Hepatocyte (in vitro differentiated cells): ENCODE results near the gene MAP10. TPM values are rescaled to one million over a fixed set of nuclear protein-coding genes. Genes with fewer than 3 reads are reported as not detected.

Experiments
- DNase-seq: peaks from one replicate; pipeline ENCODE4 v3.0.0-alpha.2; 2016; ENCODE audit warnings: low spot score
- H2AFZ ChIP-seq: fragments of 200-600 bp; sonication (generic); 2 replicates; pipeline ENCODE4 v1.6.0; 2016; ENCODE audit warnings: antibody characterized with exemption, mild to moderate bottlenecking
- H3K27ac ChIP-seq: fragments of 200-600 bp; sonication (generic); 2 replicates; pipeline ENCODE4 v1.5.1; 2016; ENCODE audit warnings: mild to moderate bottlenecking
- H3K27me3 ChIP-seq: fragments of 200-600 bp; sonication (generic); 2 replicates; pipeline ENCODE4 v1.6.1; 2016
- H3K36me3 ChIP-seq: fragments of 200-600 bp; sonication (generic); replicated peaks from 2 replicates; pipeline ENCODE4 v1.5.1; 2016; ENCODE audit warnings: low read depth; ENCODE audit not compliant: insufficient read depth
- H3K4me1 ChIP-seq: fragments of 200-600 bp; sonication (generic); 2 replicates; pipeline ENCODE4 v1.5.1; 2016; ENCODE audit warnings: mild to moderate bottlenecking, moderate library complexity; ENCODE audit not compliant: insufficient read depth
- H3K4me2 ChIP-seq: fragments of 200-600 bp; sonication (generic); 2 replicates; pipeline ENCODE4 v1.6.0; 2016
- H3K4me3 ChIP-seq: fragments of 200-600 bp; sonication (generic); 2 replicates; pipeline ENCODE4 v1.5.1; 2016; ENCODE audit warnings: mild to moderate bottlenecking
- H3K79me2 ChIP-seq: fragments of 200-600 bp; sonication (generic); 2 replicates; pipeline ENCODE4 v1.6.0; 2017; ENCODE audit warnings: mild to moderate bottlenecking
- H3K9me2 ChIP-seq: fragments of 200-600 bp; sonication (generic); replicated peaks from 2 replicates; pipeline ENCODE4 v1.6.0; 2017; ENCODE audit warnings: mild to moderate bottlenecking; ENCODE audit not compliant: insufficient read depth
- H3K9me3 ChIP-seq: fragments of 200-600 bp; sonication (generic); 2 replicates; pipeline ENCODE4 v1.5.1; 2016; ENCODE audit warnings: low read depth, mild to moderate bottlenecking
- H4K20me1 ChIP-seq: fragments of 200-600 bp; sonication (generic); 2 replicates; pipeline ENCODE4 v1.6.0; 2016; ENCODE audit warnings: mild to moderate bottlenecking; ENCODE audit not compliant: insufficient read depth, poor library complexity, severe bottlenecking
- EZH2 ChIP-seq: fragments of 200-600 bp; sonication (generic); IDR thresholded peaks from 2 replicates; pipeline ENCODE4 v1.6.1; 2016; ENCODE audit warnings: antibody characterized with exemption, mild to moderate bottlenecking, borderline replicate concordance
- EZH2phosphoT487 ChIP-seq: fragments of 200-600 bp; sonication (generic); IDR thresholded peaks from one replicate; pipeline ENCODE4 v1.6.1; 2018; ENCODE audit warnings: antibody characterized with exemption, mild to moderate bottlenecking, low read depth, moderate library complexity; ENCODE audit not compliant: unreplicated experiment, severe bottlenecking
- WGBS: methylation state at CpG from one replicate; pipeline ENCODE4 v1.1.6; 2016; ENCODE audit warnings: low lambda C conversion rate; ENCODE audit errors: missing lambda C conversion rate; 5-methylcytosine and 5-hydroxymethylcytosine counted together
- polyA plus RNA-seq: library from polyadenylated mRNA; unstranded; fragments of >200 nt; fragmentation: Nextera tagmentation; extraction: Ambion mirVana; gene quantifications from 2 replicates; pipeline ENCODE4 v1.2.1, GENCODE V29; 2016
- total RNA-seq: library from RNA; depleted of rRNA; stranded (reverse); fragments of >200 nt; gene quantifications from 2 replicates; pipeline ENCODE4 v1.2.3, GENCODE V29; 2014
- TF ChIP-seq, protein P1 (sequence below): fragments of 200-600 bp; sonication (generic); IDR thresholded peaks from 2 replicates; pipeline ENCODE4 v1.5.1; 2016; ENCODE audit warnings: antibody characterized with exemption, mild to moderate bottlenecking; ENCODE audit not compliant: poor library complexity

The MAP10 gene
- total and polyA plus RNA-seq, 2 experiments from 2014 or later = 2.1 to 5.7 TPM

DNA sequence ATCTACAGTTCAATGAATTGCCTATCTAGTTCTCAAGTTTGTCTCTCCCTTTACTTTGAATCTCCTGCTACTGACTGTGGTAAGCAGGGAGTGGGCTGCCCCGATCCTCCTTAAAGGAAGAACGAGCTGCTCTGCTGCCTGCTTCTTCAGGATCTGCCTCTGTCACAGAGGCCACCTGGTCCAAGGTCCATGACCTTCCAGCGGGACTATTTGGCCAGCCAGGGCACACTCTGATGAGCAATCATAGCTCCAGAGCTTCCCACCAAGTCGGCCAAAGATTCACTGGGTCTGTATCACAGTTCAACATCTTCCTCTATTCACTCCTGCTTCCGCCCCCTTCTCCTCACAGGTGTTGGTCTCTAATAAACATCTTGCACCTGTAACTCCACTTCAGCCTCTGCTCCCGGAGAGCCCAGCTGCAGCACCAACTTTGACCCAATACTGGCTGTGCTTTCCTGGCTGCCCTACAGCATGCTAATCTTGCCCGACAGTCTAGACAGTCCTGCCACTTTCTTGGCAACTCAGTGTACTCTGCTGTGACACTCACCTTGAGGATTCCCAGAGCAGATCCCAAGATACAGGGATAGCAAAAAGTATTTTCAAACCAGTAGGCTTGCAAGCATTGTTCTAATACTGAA, 16.9 kb upstream of the MAP10 start:
- no peaks in the 10 kb centered on the region for H3K9me3 ChIP-seq
- no peaks in the 10 kb centered on the region for H3K36me3 ChIP-seq
- TF ChIP-seq EZH2 (no peak), EZH2phosphoT487 (no peak)
- TF ChIP-seq, protein P1, sequence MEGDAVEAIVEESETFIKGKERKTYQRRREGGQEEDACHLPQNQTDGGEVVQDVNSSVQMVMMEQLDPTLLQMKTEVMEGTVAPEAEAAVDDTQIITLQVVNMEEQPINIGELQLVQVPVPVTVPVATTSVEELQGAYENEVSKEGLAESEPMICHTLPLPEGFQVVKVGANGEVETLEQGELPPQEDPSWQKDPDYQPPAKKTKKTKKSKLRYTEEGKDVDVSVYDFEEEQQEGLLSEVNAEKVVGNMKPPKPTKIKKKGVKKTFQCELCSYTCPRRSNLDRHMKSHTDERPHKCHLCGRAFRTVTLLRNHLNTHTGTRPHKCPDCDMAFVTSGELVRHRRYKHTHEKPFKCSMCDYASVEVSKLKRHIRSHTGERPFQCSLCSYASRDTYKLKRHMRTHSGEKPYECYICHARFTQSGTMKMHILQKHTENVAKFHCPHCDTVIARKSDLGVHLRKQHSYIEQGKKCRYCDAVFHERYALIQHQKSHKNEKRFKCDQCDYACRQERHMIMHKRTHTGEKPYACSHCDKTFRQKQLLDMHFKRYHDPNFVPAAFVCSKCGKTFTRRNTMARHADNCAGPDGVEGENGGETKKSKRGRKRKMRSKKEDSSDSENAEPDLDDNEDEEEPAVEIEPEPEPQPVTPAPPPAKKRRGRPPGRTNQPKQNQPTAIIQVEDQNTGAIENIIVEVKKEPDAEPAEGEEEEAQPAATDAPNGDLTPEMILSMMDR = no peak
- no peak for DNase-seq
- H3K9me2 ChIP-seq = no peaks in the 10 kb centered on the region
- H3K4me1 ChIP-seq = no peaks in the 10 kb centered on the region
- no peaks in the 10 kb centered on the region for H3K27me3 ChIP-seq
- H2AFZ ChIP-seq = no peak overlapping the region
- WGBS = 82% methylated on average over 7 of the region's 7 CpGs
- no peak overlapping the region for H3K4me2 ChIP-seq
- no peaks in the 10 kb centered on the region for H4K20me1 ChIP-seq
- no peak overlapping the region for H3K27ac ChIP-seq
- no peaks in the 10 kb centered on the region for H3K79me2 ChIP-seq
- H3K4me3 ChIP-seq = no peak overlapping the region

DNA sequence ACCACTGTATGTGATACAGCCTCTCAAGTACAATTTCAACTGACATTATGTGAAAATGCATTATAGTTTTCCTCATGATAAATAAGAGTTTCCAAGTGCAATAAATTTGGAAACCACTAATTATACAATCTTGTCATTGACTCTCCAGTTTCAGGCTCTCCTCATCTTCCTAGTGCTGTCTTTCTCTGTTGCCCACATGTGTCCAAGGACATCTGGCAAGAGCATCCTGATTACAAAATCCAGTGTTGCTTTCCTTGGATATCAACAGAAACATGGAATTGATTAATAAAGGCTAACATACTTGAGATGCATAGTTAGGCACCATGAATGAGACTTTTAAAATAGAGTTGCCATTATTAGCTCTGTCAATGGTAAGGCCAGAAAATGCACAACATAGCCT, 15.6 kb upstream of the MAP10 start:
- Histone ChIP-seq H3K9me3 (no peaks in the 10 kb centered on the region), H3K4me3 (no peak overlapping the region), H3K79me2 (no peaks in the 10 kb centered on the region), H3K27me3 (no peaks in the 10 kb centered on the region), H3K9me2 (no peaks in the 10 kb centered on the region), H3K4me1 (peaks cover 6% of the 10 kb centered on the region), H3K36me3 (no peaks in the 10 kb centered on the region), H3K27ac (no peak overlapping the region), H2AFZ (no peak overlapping the region), H4K20me1 (no peaks in the 10 kb centered on the region), H3K4me2 (no peak overlapping the region)
- no peak for DNase-seq
- no peak for TF ChIP-seq EZH2phosphoT487

DNA sequence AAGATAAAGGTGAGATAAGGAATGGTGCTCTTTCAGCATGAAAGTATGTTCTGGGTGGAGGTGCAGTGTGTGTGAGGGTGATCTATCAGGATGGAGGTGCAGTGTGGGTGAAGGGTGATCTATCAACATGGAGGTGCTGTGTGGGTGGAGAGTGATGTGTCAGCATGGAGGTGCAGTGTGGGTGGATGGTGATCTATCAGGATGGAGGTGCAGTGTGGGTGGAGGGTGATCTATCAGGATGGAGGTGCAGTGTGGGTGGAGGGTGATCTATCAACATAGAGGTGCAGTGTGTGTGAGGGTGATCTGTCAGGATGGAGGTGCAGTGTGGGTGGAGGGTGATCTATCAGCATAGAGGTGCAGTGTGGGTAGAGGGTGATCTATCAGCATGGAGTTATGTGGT, 12.3 kb upstream of the MAP10 start:
- Histone ChIP-seq H3K9me3 (no peaks in the 10 kb centered on the region), H3K4me2 (no peak overlapping the region), H3K27ac (no peak overlapping the region), H3K79me2 (no peaks in the 10 kb centered on the region), H3K27me3 (no peaks in the 10 kb centered on the region), H4K20me1 (no peaks in the 10 kb centered on the region), H3K4me3 (no peak overlapping the region), H2AFZ (no peak overlapping the region), H3K36me3 (no peaks in the 10 kb centered on the region), H3K4me1 (peaks cover 6% of the 10 kb centered on the region), H3K9me2 (no peaks in the 10 kb centered on the region)
- no peak for TF ChIP-seq EZH2
- TF ChIP-seq, protein P1 = no peak
- TF ChIP-seq EZH2phosphoT487 = no peak
- no peak for DNase-seq

DNA sequence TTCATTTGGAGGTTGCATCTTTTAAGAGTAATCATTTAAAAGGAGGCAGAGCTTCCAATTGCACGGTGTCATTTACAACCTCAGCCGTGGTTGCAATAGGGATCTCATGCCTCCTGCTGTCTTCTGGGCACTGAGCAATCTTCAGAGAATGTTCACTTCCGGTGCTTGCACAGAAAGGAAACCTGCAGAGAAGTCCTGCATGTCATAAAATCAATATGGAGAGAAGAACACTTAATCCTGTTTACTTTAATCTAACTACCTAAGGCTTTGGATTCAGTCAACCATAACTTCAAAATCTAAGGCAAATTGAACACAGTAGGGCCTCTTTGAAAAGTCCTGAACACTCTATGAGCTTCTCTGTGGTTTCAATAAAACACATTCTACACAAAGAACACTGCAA, 11.3 kb upstream of the MAP10 start:
- Histone ChIP-seq H3K36me3 (no peaks in the 10 kb centered on the region), H3K79me2 (no peaks in the 10 kb centered on the region), H3K4me1 (peaks cover 6% of the 10 kb centered on the region), H3K4me3 (no peak overlapping the region), H3K27me3 (no peaks in the 10 kb centered on the region), H2AFZ (peak overlapping the region; percentile 29), H4K20me1 (no peaks in the 10 kb centered on the region), H3K9me2 (no peaks in the 10 kb centered on the region), H3K27ac (peak overlapping the region; percentile 26), H3K4me2 (no peak overlapping the region), H3K9me3 (no peaks in the 10 kb centered on the region)
- TF ChIP-seq EZH2phosphoT487 (no peak), EZH2 (no peak)
- TF ChIP-seq, protein P1 = peak; percentile 42
- 24% methylated on average over 3 of the region's 3 CpGs for WGBS
- peak; percentile 68 for DNase-seq
